Measurements from ENCODE around the gene CFAP65. TPM values are rescaled to one million over a fixed set of nuclear protein-coding genes. Genes with fewer than 3 reads are reported as not detected.

CFAP65 gene
- polyA plus RNA-seq, 4 donors = 0.20 to 0.43 (median 0.27) TPM

- DNase-seq (ENCODE audit: low read depth in 4 of 4, low spot score in 3 of 4) = no peak
Measured at GRCh38 chr2:219065484-219065883, 24.2 kb upstream of the CFAP65 start.

GRCh38 chr2:219062081-219062480 is 20.8 kb upstream of the CFAP65 start:
- no peak for DNase-seq (ENCODE audit: low read depth in 4 of 4, low spot score in 3 of 4)

DNA sequence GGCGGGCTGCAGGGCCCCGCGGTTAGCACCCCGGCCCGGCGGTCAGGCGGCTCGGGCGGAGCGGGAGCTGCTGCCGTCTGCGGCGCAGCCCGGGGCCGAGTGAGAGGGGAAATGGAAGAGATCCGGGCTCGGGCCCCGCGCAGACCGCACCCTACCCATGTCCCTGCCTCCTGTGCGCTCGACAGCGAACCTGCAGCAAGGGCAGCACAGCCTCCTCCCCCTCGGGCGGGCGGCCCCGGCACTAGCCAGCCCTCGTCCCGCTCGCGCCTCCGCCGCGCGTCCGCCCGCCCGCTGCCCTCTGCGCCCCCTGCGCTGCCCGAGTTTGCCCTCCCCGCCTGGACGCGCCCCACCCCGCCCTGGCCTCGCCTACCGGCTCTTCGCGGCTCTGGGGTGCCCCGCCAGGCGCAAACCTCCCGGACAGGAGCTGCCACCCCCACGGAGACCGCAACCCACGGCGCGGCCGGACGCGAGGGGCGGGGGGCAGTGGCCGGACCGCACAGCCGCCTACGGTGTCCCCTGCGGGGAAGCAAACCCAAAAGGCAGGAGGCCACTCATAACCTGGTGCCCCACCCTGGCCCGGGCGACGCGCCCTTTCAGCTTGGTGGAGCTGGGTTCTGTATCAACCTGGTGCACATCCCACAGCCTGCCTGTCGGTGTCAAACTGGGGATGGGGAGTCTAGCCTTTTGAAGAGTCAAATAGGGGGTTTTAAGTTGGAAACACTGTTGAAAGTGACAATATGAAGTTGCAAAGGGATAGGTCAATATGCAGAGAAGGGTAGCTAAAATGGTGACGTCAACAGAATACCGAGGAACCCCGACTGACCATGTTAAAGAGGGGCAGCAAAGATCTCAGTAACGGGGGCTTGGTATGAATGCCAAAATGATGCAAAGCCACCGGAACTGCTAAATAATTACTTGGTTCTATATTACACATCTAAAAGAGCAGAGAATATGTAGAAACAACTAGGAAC is 19.8 kb upstream of the CFAP65 start, which contains the start of gene IHH:
TSS of gene IHH (minus strand) at position 101 of the 971 bp plus-strand sequence. CDS start 454 bp downstream, outside the sequence.
- no peak for DNase-seq (ENCODE audit: low read depth in 4 of 4, low spot score in 3 of 4)

DNA sequence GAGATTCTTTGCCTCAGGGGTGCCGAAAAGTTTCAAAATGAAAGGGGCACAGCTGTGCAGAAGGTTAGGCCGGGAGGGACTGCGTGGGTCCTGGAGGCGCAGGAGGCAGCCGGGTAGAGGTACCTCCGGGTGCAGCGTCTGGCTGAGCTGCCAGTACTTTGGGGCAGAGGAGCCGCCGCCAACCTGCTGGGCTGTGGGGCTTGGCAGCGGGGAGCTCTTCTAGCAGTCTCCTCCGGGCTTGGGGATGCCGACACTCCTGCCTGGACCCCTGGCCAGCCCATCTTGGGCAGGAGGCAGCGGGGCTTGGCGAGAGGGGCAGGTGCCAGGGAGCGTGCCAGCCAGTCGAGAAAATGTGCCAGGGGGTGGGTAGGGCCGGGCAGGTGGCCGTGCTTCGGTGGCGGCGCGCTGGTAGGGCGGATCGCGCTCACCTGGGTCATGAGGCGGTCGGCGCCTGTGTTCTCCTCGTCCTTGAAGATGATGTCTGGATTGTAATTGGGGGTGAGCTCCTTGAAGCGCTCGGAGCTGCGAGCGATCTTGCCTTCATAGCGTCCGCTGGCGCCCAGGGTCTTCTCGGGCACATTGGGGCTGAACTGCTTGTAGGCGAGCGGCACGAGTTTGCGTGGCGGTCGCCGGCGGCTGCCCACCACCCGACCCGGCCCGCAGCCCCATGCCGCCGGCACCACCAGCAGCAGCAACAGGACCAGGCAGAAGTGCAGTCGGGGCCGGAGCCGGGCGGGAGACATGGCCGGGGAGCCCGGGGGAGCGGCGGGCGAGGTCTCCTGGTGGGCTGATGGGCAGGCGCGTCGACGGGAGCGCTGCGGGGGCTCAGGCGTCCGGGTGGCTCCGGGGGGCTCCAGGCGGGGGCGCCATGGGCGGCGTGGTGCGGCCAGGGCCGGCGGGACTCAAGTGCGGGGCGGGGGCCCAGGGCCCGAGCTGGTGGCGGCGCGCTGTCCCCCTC is 18.7 kb upstream of the CFAP65 start:
- DNase-seq (ENCODE audit: low read depth in 4 of 4, low spot score in 3 of 4) = no peak

- no peak for DNase-seq (ENCODE audit: low read depth in 4 of 4, low spot score in 3 of 4)
Measured at GRCh38 chr2:219059375-219059724, 18.0 kb upstream of the CFAP65 start.

GRCh38 chr2:219058541-219059374 is 17.4 kb upstream of the CFAP65 start:
- no peak for DNase-seq (ENCODE audit: low read depth in 4 of 4, low spot score in 3 of 4)

GRCh38 chr2:219057709-219058540 is 16.6 kb upstream of the CFAP65 start:
- peak in 1 of 4 donors; percentile 37 for DNase-seq (ENCODE audit: low read depth in 4 of 4, low spot score in 3 of 4)

DNA sequence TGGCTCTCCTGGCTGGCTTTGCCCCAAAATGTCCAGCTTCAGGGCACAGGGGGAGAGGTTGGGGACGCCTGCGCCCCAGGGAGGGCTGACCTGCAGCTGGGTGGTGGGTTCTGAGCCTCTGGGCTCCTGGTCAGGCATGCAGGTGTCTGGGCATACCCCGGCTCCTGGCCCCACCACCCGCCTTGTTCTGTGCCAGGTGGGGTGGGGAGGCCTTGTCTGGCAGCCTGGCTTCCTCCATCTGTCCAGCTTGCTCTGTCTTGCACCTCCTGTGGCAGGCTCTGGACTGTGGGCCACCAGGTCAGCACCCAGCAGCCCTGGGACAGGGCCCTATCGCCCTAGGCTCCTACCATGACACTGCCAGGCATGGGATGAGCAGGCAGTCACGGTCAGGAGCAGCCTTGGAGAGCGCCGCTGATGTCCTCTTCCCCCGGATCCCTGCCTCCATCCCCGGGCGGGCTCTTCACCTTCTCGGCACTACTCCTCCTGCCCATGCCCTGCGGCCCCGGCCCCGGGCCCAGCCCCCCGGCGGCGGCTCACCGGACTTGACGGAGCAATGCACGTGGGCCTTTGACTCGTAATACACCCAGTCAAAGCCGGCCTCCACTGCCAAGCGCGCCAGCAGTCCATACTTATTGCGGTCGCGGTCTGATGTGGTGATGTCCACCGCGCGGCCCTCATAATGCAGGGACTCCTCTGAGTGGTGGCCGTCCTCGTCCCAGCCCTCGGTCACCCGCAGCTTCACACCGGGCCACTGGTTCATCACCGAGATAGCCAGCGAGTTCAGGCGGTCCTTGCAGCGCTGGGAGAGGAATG is 15.8 kb upstream of the CFAP65 start:
- no peak for DNase-seq (ENCODE audit: low read depth in 4 of 4, low spot score in 3 of 4)

DNA sequence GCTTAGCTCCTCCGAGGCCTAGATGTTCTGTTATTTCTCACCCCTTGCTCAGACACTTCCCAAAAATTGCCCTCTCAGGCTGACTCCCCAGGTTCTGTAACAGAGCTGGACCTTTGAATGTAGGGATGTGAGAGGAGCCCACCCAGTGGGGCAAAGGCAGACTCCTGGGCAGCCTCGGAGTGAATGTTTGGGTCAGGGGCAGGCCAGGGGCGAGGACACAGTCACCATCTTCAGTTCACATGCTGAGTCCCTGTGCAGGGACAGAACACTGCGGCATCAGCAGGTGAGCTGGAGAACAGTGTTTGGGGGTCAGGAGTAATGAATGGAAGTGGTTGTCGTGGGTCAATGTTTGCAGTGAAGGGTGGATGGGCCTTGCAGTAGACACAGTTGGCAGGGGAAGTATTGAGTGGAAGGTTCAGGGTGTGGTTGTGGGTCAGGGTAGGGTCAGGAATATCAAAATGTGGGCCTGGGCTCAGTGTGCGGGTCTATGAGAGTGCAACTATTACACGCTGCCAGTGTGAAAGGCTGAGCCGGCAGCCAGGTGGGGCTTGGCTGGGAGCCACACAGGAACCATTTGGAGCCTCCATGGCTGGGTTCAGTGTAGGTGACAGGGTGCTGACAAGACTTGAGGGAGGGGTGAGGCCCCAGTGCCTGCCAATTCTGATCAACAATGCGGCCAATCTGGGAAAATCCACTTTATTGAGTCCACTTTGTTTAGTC is 15.0 kb upstream of the CFAP65 start:
- no peak for DNase-seq (ENCODE audit: low read depth in 4 of 4, low spot score in 3 of 4)

- no peak for DNase-seq (ENCODE audit: low read depth in 4 of 4, low spot score in 3 of 4)
Measured at GRCh38 chr2:219054956-219055903, 13.9 kb upstream of the CFAP65 start.

DNA sequence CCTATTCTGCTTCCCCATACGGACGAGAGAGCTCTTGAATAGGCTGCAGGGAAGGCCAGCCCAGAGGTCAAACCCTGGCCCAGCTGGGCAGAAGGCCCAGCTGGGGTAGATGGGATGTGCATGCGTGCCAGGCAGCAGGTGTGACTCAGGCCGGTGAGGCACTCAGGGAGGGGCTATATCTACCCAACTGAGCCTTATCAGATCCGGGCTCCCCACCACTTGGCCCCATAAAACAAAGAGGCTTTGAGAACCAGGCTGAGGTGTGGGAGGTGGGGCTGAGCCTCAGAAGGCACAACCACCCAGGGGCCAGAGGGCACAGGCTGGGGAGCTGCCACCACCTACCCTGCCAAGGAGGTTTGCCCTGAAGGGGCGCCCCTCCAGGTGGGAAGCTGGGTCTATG is 8.0 kb upstream of the CFAP65 start:
- no peak for DNase-seq (ENCODE audit: low read depth in 4 of 4, low spot score in 3 of 4)

GRCh38 chr2:219045937-219046550 is 4.7 kb upstream of the CFAP65 start:
- DNase-seq (ENCODE audit: low read depth in 4 of 4, low spot score in 3 of 4) = peak in 1 of 4 donors; percentile 49

- no peak for DNase-seq (ENCODE audit: low read depth in 4 of 4, low spot score in 3 of 4)
Measured at GRCh38 chr2:219042750-219043149, 1.4 kb upstream of the CFAP65 start.

GRCh38 chr2:219042157-219042556 is 841 bp upstream of the CFAP65 start:
- DNase-seq (ENCODE audit: low read depth in 4 of 4, low spot score in 3 of 4) = no peak

- DNase-seq (ENCODE audit: low read depth in 4 of 4, low spot score in 3 of 4) = no peak
Measured at GRCh38 chr2:219038600-219038999, 2.7 kb downstream of the CFAP65 start.

GRCh38 chr2:219037783-219038499 is 3.4 kb downstream of the CFAP65 start:
- DNase-seq (ENCODE audit: low read depth in 4 of 4, low spot score in 3 of 4) = no peak
